Measurements from ENCODE around the gene ANKRD40CL.

The ANKRD40CL gene

GRCh38 chr17:50769884-50770283 is 2.6 kb upstream of the ANKRD40CL start:
- H3K27me3 ChIP-seq (ENCODE audit: control insufficient read depth, insufficient read depth, low read length) = peaks cover 8% of the 10 kb centered on the region
- H3K36me3 ChIP-seq (ENCODE audit: insufficient read depth, low read length) = no peaks in the 10 kb centered on the region
- H3K4me1 ChIP-seq (ENCODE audit: control insufficient read depth, insufficient read depth, low read length) = no peaks in the 10 kb centered on the region
- H3K4me3 ChIP-seq (ENCODE audit: low read length) = no peak overlapping the region
- H3K9me3 ChIP-seq (replicated peaks; ENCODE audit: low read length) = no peaks in the 10 kb centered on the region
- no peak overlapping the region for H3K4me2 ChIP-seq (ENCODE audit: low read length)
- H3K9ac ChIP-seq (ENCODE audit: low read depth, low read length) = no peak overlapping the region

- no peaks in the 10 kb centered on the region for H3K4me1 ChIP-seq (ENCODE audit: control insufficient read depth, insufficient read depth, low read length)
- H3K9me3 ChIP-seq (replicated peaks; ENCODE audit: low read length) = no peaks in the 10 kb centered on the region
- no peak overlapping the region for H3K4me2 ChIP-seq (ENCODE audit: low read length)
- H3K4me3 ChIP-seq (ENCODE audit: low read length) = no peak overlapping the region
- no peak overlapping the region for H3K9ac ChIP-seq (ENCODE audit: low read depth, low read length)
- H3K27me3 ChIP-seq (ENCODE audit: control insufficient read depth, insufficient read depth, low read length) = peaks cover 8% of the 10 kb centered on the region
- no peaks in the 10 kb centered on the region for H3K36me3 ChIP-seq (ENCODE audit: insufficient read depth, low read length)
These were observed 1.0 kb upstream of the ANKRD40CL start for GRCh38 chr17:50768346-50768761.

- H3K4me1 ChIP-seq (ENCODE audit: control insufficient read depth, insufficient read depth, low read length) = no peaks in the 10 kb centered on the region
- H3K27me3 ChIP-seq (ENCODE audit: control insufficient read depth, insufficient read depth, low read length) = peaks cover 8% of the 10 kb centered on the region
- H3K4me2 ChIP-seq (ENCODE audit: low read length) = no peak overlapping the region
- no peaks in the 10 kb centered on the region for H3K36me3 ChIP-seq (ENCODE audit: insufficient read depth, low read length)
- H3K9me3 ChIP-seq (replicated peaks; ENCODE audit: low read length) = no peaks in the 10 kb centered on the region
- H3K4me3 ChIP-seq (ENCODE audit: low read length) = no peak overlapping the region
- H3K9ac ChIP-seq (ENCODE audit: low read depth, low read length) = no peak overlapping the region
These were observed 288 bp downstream of the ANKRD40CL start for GRCh38 chr17:50767030-50767429.

- Histone ChIP-seq H3K9me3 (replicated peaks; ENCODE audit: low read length) (no peaks in the 10 kb centered on the region), H3K27me3 (ENCODE audit: control insufficient read depth, insufficient read depth, low read length) (peaks cover 8% of the 10 kb centered on the region), H3K4me2 (ENCODE audit: low read length) (no peak overlapping the region), H3K9ac (ENCODE audit: low read depth, low read length) (no peak overlapping the region), H3K36me3 (ENCODE audit: insufficient read depth, low read length) (no peaks in the 10 kb centered on the region), H3K4me1 (ENCODE audit: control insufficient read depth, insufficient read depth, low read length) (no peaks in the 10 kb centered on the region), H3K4me3 (ENCODE audit: low read length) (no peak overlapping the region)
These were observed 895 bp downstream of the ANKRD40CL start for GRCh38 chr17:50766222-50767023.

- no peaks in the 10 kb centered on the region for H3K4me1 ChIP-seq (ENCODE audit: control insufficient read depth, insufficient read depth, low read length)
- H3K9ac ChIP-seq (ENCODE audit: low read depth, low read length) = no peak overlapping the region
- H3K9me3 ChIP-seq (replicated peaks; ENCODE audit: low read length) = no peaks in the 10 kb centered on the region
- H3K36me3 ChIP-seq (ENCODE audit: insufficient read depth, low read length) = no peaks in the 10 kb centered on the region
- H3K4me3 ChIP-seq (ENCODE audit: low read length) = no peak overlapping the region
- H3K27me3 ChIP-seq (ENCODE audit: control insufficient read depth, insufficient read depth, low read length) = peaks cover 8% of the 10 kb centered on the region
- H3K4me2 ChIP-seq (ENCODE audit: low read length) = no peak overlapping the region
These were observed 1.7 kb downstream of the ANKRD40CL start for GRCh38 chr17:50765454-50766221.

- Histone ChIP-seq H3K9ac (ENCODE audit: low read depth, low read length) (no peak overlapping the region), H3K9me3 (replicated peaks; ENCODE audit: low read length) (no peaks in the 10 kb centered on the region), H3K36me3 (ENCODE audit: insufficient read depth, low read length) (no peaks in the 10 kb centered on the region), H3K27me3 (ENCODE audit: control insufficient read depth, insufficient read depth, low read length) (peaks cover 5% of the 10 kb centered on the region), H3K4me1 (ENCODE audit: control insufficient read depth, insufficient read depth, low read length) (no peaks in the 10 kb centered on the region), H3K4me3 (ENCODE audit: low read length) (no peak overlapping the region), H3K4me2 (ENCODE audit: low read length) (no peak overlapping the region)
These were observed 2.6 kb downstream of the ANKRD40CL start for GRCh38 chr17:50764734-50765149.

- H3K9me3 ChIP-seq (replicated peaks; ENCODE audit: low read length) = no peaks in the 10 kb centered on the region
- no peak overlapping the region for H3K9ac ChIP-seq (ENCODE audit: low read depth, low read length)
- peaks cover 5% of the 10 kb centered on the region for H3K27me3 ChIP-seq (ENCODE audit: control insufficient read depth, insufficient read depth, low read length)
- H3K4me1 ChIP-seq (ENCODE audit: control insufficient read depth, insufficient read depth, low read length) = no peaks in the 10 kb centered on the region
- H3K4me3 ChIP-seq (ENCODE audit: low read length) = no peak overlapping the region
- no peaks in the 10 kb centered on the region for H3K36me3 ChIP-seq (ENCODE audit: insufficient read depth, low read length)
- H3K4me2 ChIP-seq (ENCODE audit: low read length) = no peak overlapping the region
These were observed 3.4 kb downstream of the ANKRD40CL start for GRCh38 chr17:50763716-50764475.

GRCh38 chr17:50762177-50762576 is 5.1 kb downstream of the ANKRD40CL start:
- H3K9ac ChIP-seq (ENCODE audit: low read depth, low read length) = no peak overlapping the region
- no peaks in the 10 kb centered on the region for H3K4me1 ChIP-seq (ENCODE audit: control insufficient read depth, insufficient read depth, low read length)
- H3K4me2 ChIP-seq (ENCODE audit: low read length) = no peak overlapping the region
- H3K27me3 ChIP-seq (ENCODE audit: control insufficient read depth, insufficient read depth, low read length) = no peaks in the 10 kb centered on the region
- H3K4me3 ChIP-seq (ENCODE audit: low read length) = no peak overlapping the region
- H3K9me3 ChIP-seq (replicated peaks; ENCODE audit: low read length) = no peaks in the 10 kb centered on the region
- no peaks in the 10 kb centered on the region for H3K36me3 ChIP-seq (ENCODE audit: insufficient read depth, low read length)

- H3K9me3 ChIP-seq (replicated peaks; ENCODE audit: low read length) = no peaks in the 10 kb centered on the region
- no peaks in the 10 kb centered on the region for H3K27me3 ChIP-seq (ENCODE audit: control insufficient read depth, insufficient read depth, low read length)
- H3K4me2 ChIP-seq (ENCODE audit: low read length) = no peak overlapping the region
- H3K9ac ChIP-seq (ENCODE audit: low read depth, low read length) = no peak overlapping the region
- H3K4me1 ChIP-seq (ENCODE audit: control insufficient read depth, insufficient read depth, low read length) = no peaks in the 10 kb centered on the region
- no peak overlapping the region for H3K4me3 ChIP-seq (ENCODE audit: low read length)
- H3K36me3 ChIP-seq (ENCODE audit: insufficient read depth, low read length) = peaks cover 7% of the 10 kb centered on the region
These were observed 8.3 kb downstream of the ANKRD40CL start for GRCh38 chr17:50758989-50759544.

GRCh38 chr17:50758524-50758923 is 8.8 kb downstream of the ANKRD40CL start:
- Histone ChIP-seq H3K4me1 (ENCODE audit: control insufficient read depth, insufficient read depth, low read length) (no peaks in the 10 kb centered on the region), H3K9me3 (replicated peaks; ENCODE audit: low read length) (no peaks in the 10 kb centered on the region), H3K4me3 (ENCODE audit: low read length) (no peak overlapping the region), H3K9ac (ENCODE audit: low read depth, low read length) (no peak overlapping the region), H3K36me3 (ENCODE audit: insufficient read depth, low read length) (peaks cover 12% of the 10 kb centered on the region), H3K27me3 (ENCODE audit: control insufficient read depth, insufficient read depth, low read length) (no peaks in the 10 kb centered on the region), H3K4me2 (ENCODE audit: low read length) (no peak overlapping the region)

- Histone ChIP-seq H3K9ac (ENCODE audit: low read depth, low read length) (no peak overlapping the region), H3K4me3 (ENCODE audit: low read length) (no peak overlapping the region), H3K36me3 (ENCODE audit: insufficient read depth, low read length) (peaks cover 51% of the 10 kb centered on the region), H3K4me1 (ENCODE audit: control insufficient read depth, insufficient read depth, low read length) (no peaks in the 10 kb centered on the region), H3K9me3 (replicated peaks; ENCODE audit: low read length) (no peaks in the 10 kb centered on the region), H3K27me3 (ENCODE audit: control insufficient read depth, insufficient read depth, low read length) (no peaks in the 10 kb centered on the region), H3K4me2 (ENCODE audit: low read length) (no peak overlapping the region)
These were observed 12.8 kb downstream of the ANKRD40CL start for GRCh38 chr17:50754521-50754920.

Data from skeletal muscle satellite cell (primary cell).